HCT116 (cell line): ENCODE results near the gene WWOX. TPM values are rescaled to one million over a fixed set of nuclear protein-coding genes. Genes with fewer than 3 reads are reported as not detected.

Experiments used
- ATAC-seq: fragments of 200-7000 bp; cut with Tn5 transposase; 2 replicates; pipeline ENCODE4 v1.9.1; 2020; ENCODE audit warnings: mild to moderate bottlenecking, moderate library complexity
- BruUV-seq: library from RNA; stranded (reverse); fragments of 400-500 nt; replicated peaks from 2 replicates; lab custom pipeline; 2021; lab: Mats Ljungman, UMichigan
- CTCF ChIA-PET: fragments of 300-600 bp; sonication (Branson Sonifier 250); formaldehyde crosslinking; loops from one replicate; lab custom pipeline; 2021; ENCODE audit warnings: antibody characterized with exemption; lab: Charles Lee
- POLR2A ChIA-PET: fragments of 300-600, 350-600 bp; sonication (Branson Sonifier 250); formaldehyde crosslinking; loops from one replicate; lab custom pipeline; 2021; ENCODE audit warnings: antibody characterized with exemption; lab: Charles Lee
- RAD21 ChIA-PET, 2 experiments: fragments of 300-600 bp; sonication (Branson Sonifier 250); formaldehyde crosslinking; loops; one replicate each; lab custom pipeline; 2023; ENCODE audit warnings: low total read pairs in 2 of 2; ENCODE audit not compliant: uncharacterized antibody in 2 of 2, unreplicated experiment in 2 of 2, low non-redundant PET in 1 of 2; lab: Charles Lee
- DNase-seq: peaks from one replicate; pipeline ENCODE4 v3.0.0-alpha.2; 2010; ENCODE audit warnings: low read depth, low spot score
- H2AFZ ChIP-seq: fragments of 200-600 bp; shearing (Covaris generic), sonication (generic); 2 replicates; pipeline ENCODE4 v1.6.1; 2017; ENCODE audit warnings: low read depth, mixed run types, mixed read lengths, antibody characterized with exemption, low read length; ENCODE audit not compliant: poor library complexity, severe bottlenecking
- H3K27ac ChIP-seq: 2 replicates; pipeline ENCODE4 v1.5.1; 2012; ENCODE audit warnings: low read depth, low read length
- H3K27me3 ChIP-seq: fragments of 200-600 bp; sonication (generic); 2 replicates; pipeline ENCODE4 v1.6.1; 2016; ENCODE audit warnings: mixed run types, low read length, mixed read lengths; ENCODE audit not compliant: insufficient read depth
- H3K36me3 ChIP-seq, 2 experiments: fragments of 200-500 bp in 1 of 2; fragments of 200-600 bp in 1 of 2; sonication (Bioruptor generic) in 1 of 2; sonication (generic) in 1 of 2; 2 replicates each; pipeline versions ENCODE4 v1.5.1 to v1.6.1; 2014 to 2016; ENCODE audit warnings: low read length in 2 of 2, inconsistent platforms in 1 of 2, mixed read lengths in 1 of 2, mixed run types in 1 of 2; ENCODE audit not compliant: insufficient read depth in 2 of 2, control insufficient read depth in 1 of 2
- H3K4me1 ChIP-seq, 2 experiments: fragments of 200-600 bp in 1 of 2; sonication (generic) in 1 of 2; 2 replicates each; pipeline versions ENCODE4 v1.5.1 to v1.6.1; 2012 to 2017; ENCODE audit warnings: low read length in 2 of 2, inconsistent platforms in 1 of 2, mild to moderate bottlenecking in 1 of 2, mixed read lengths in 1 of 2, mixed run types in 1 of 2, moderate library complexity in 1 of 2; ENCODE audit not compliant: insufficient read depth in 2 of 2, control insufficient read depth in 1 of 2
- H3K4me2 ChIP-seq: fragments of 200-600 bp; sonication (generic); 2 replicates; pipeline ENCODE4 v1.6.1; 2017; ENCODE audit warnings: mixed run types, low read length, mixed read lengths
- H3K4me3 ChIP-seq, 2 experiments: fragments of 200-600 bp in 1 of 2; sonication (generic) in 1 of 2; replicated peaks in 1 of 2; 2 replicates each; pipeline ENCODE4 v1.5.1; 2011 to 2016; ENCODE audit warnings: low read length in 2 of 2, control low read depth in 1 of 2, low read depth in 1 of 2, mild to moderate bottlenecking in 1 of 2, mixed read lengths in 1 of 2, mixed run types in 1 of 2
- H3K79me2 ChIP-seq: fragments of 200-600 bp; sonication (generic); 2 replicates; pipeline ENCODE4 v1.6.1; 2017; ENCODE audit warnings: mild to moderate bottlenecking, mixed run types, low read length, moderate library complexity, mixed read lengths; ENCODE audit not compliant: insufficient read depth
- H3K9ac ChIP-seq: fragments of 200-600 bp; sonication (generic); 2 replicates; pipeline ENCODE4 v1.6.1; 2016; ENCODE audit warnings: low read length, mixed read lengths
- H3K9me2 ChIP-seq: fragments of 200-600 bp; sonication (generic), shearing (Covaris generic); 2 replicates; pipeline ENCODE4 v1.6.1; 2017; ENCODE audit warnings: mixed run types, mild to moderate bottlenecking, moderate library complexity; ENCODE audit not compliant: insufficient read depth
- H3K9me3 ChIP-seq, 2 experiments: fragments of 200-500 bp in 1 of 2; fragments of 200-600 bp in 1 of 2; sonication (Bioruptor generic) in 1 of 2; sonication (generic) in 1 of 2; 2 replicates each; pipeline ENCODE4 v1.6.1; 2014 to 2017; ENCODE audit warnings: low read length in 2 of 2, mixed read lengths in 2 of 2, inconsistent platforms in 1 of 2, low read depth in 1 of 2, mild to moderate bottlenecking in 1 of 2, mixed run types in 1 of 2, moderate library complexity in 1 of 2; ENCODE audit not compliant: control insufficient read depth in 1 of 2, insufficient read depth in 1 of 2
- H4K20me1 ChIP-seq: fragments of 200-600 bp; sonication (generic), shearing (Covaris generic); 2 replicates; pipeline ENCODE4 v1.6.1; 2017; ENCODE audit warnings: mixed run types, mild to moderate bottlenecking, moderate library complexity; ENCODE audit not compliant: insufficient read depth
- CTCF ChIP-seq, 3 experiments: fragments of 200-600 bp in 1 of 3; sonication (generic) in 1 of 3; IDR thresholded peaks in 2 of 3; conservative IDR thresholded peaks in 1 of 3; 2 replicates each; pipeline ENCODE4 v1.5.1; 2012 to 2017; ENCODE audit warnings: low read depth in 2 of 3, low read length in 2 of 3, antibody characterized with exemption in 1 of 3, borderline replicate concordance in 1 of 3, control low read depth in 1 of 3, mild to moderate bottlenecking in 1 of 3, mixed read lengths in 1 of 3, mixed run types in 1 of 3, moderate library complexity in 1 of 3; ENCODE audit not compliant: insufficient read depth in 1 of 3
- EZH2 ChIP-seq: fragments of 200-600 bp; sonication (generic); IDR thresholded peaks from 2 replicates; pipeline ENCODE4 v1.6.1; 2017; ENCODE audit warnings: antibody characterized with exemption, mixed run types
- FOSL1 ChIP-seq: IDR thresholded peaks from 2 replicates; pipeline ENCODE4 v1.6.1; 2012; ENCODE audit warnings: low read depth
- POLR2A ChIP-seq: IDR thresholded peaks from 2 replicates; pipeline ENCODE4 v1.7.0; 2011; ENCODE audit warnings: borderline replicate concordance; ENCODE audit not compliant: insufficient read depth, insufficient read length; ENCODE audit errors: extremely low read depth
- POLR2AphosphoS5 ChIP-seq: IDR thresholded peaks from 2 replicates; pipeline ENCODE4 v1.6.1; 2011; ENCODE audit warnings: mild to moderate bottlenecking, low read depth, low read length, moderate library complexity
- SRF ChIP-seq: IDR thresholded peaks from 2 replicates; pipeline ENCODE4 v1.6.1; 2012; ENCODE audit warnings: low read depth
- ZFX ChIP-seq: fragments of 450-650 bp; IDR thresholded peaks from 2 replicates; pipeline ENCODE4 v1.6.1; 2017
- intact Hi-C: fragments of 100-400 bp; cut with micrococcal nuclease; formaldehyde crosslinking; loops from 2 replicates; pipeline ENCODE4 v1.10.0; 2022
- total RNA-seq: library from RNA; stranded (reverse); gene quantifications from one replicate; pipeline ENCODE4 v1.2.1, GENCODE V29; 2021; ENCODE audit not compliant: unreplicated experiment
- TF ChIP-seq, protein P1 (sequence below): IDR thresholded peaks from 2 replicates; pipeline ENCODE4 v1.6.1; 2011; ENCODE audit warnings: mild to moderate bottlenecking, low read length, moderate library complexity; ENCODE audit not compliant: insufficient replicate concordance; ENCODE audit errors: extremely low read depth
- TF ChIP-seq, protein P2 (sequence below): IDR thresholded peaks from 2 replicates; pipeline ENCODE4 v1.6.1; 2012

Gene WWOX
- total RNA-seq, 1 experiment from 2014 or later = 13.7 TPM

DNA sequence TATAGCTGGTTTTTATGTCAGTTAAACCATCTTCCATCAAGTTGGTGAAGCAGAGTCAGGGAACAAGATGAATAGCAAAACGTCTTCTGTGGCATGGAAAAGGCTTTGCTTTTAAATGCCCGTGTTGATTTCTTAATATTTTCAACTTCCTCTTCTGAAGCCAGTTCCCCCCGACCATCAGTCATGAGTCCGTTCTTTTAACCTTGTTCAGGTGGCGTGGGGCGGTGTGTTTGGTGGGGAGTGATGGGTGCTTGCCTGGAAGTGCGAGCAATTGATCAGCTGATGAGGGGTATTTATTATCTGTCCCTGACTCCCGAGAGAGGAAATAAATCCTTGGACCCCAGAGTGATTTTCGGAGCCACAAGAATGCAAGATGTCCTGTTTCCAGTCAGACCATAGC, 147.1 kb downstream of the WWOX start:
- RAD21 ChIA-PET = no interaction called here
- Histone ChIP-seq H3K9me3 (no peaks in the 10 kb centered on the region), H2AFZ (no peak overlapping the region), H3K36me3 (no peaks in the 10 kb centered on the region), H3K27ac (no peak overlapping the region), H3K4me2 (no peak overlapping the region), H3K79me2 (no peaks in the 10 kb centered on the region), H3K4me1 (no peaks in the 10 kb centered on the region)
- no peak for TF ChIP-seq EZH2
- TF ChIP-seq FOSL1 = no peak
- no peak for TF ChIP-seq CTCF (IDR thresholded peaks at IDR 0.05 in 2 of 3, conservative IDR thresholded peaks at IDR 0.05 in 1 of 3; ENCODE audit: borderline replicate concordance in 1 of 3, insufficient read depth in 1 of 3, low read depth in 2 of 3, low read length in 2 of 3)
- no peak for TF ChIP-seq POLR2AphosphoS5
- no peak for TF ChIP-seq ZFX
- TF ChIP-seq POLR2A = no peak
- TF ChIP-seq, protein P1, sequence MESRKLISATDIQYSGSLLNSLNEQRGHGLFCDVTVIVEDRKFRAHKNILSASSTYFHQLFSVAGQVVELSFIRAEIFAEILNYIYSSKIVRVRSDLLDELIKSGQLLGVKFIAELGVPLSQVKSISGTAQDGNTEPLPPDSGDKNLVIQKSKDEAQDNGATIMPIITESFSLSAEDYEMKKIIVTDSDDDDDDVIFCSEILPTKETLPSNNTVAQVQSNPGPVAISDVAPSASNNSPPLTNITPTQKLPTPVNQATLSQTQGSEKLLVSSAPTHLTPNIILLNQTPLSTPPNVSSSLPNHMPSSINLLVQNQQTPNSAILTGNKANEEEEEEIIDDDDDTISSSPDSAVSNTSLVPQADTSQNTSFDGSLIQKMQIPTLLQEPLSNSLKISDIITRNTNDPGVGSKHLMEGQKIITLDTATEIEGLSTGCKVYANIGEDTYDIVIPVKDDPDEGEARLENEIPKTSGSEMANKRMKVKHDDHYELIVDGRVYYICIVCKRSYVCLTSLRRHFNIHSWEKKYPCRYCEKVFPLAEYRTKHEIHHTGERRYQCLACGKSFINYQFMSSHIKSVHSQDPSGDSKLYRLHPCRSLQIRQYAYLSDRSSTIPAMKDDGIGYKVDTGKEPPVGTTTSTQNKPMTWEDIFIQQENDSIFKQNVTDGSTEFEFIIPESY = no peak
- no peak for TF ChIP-seq SRF
- TF ChIP-seq, protein P2, sequence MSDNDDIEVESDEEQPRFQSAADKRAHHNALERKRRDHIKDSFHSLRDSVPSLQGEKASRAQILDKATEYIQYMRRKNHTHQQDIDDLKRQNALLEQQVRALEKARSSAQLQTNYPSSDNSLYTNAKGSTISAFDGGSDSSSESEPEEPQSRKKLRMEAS = no peak
- TF ChIP-seq, all 23 proteins: peak for 0
- H4K20me1 ChIP-seq = no peaks in the 10 kb centered on the region
- CTCF ChIA-PET = no interaction called here
- intact Hi-C loops = no loop called here
- POLR2A ChIA-PET = no interaction called here
- BruUV-seq = no TSS peak
- no peaks in the 10 kb centered on the region for H3K27me3 ChIP-seq
- ATAC-seq (no peak), DNase-seq (no peak)
- H3K9ac ChIP-seq = no peak overlapping the region
- H3K9me2 ChIP-seq = no peaks in the 10 kb centered on the region
- no peak overlapping the region for H3K4me3 ChIP-seq
